Central memory CD4-positive, alpha-beta T cell (primary cell): ENCODE results near the gene CRP.
"Not testable (repeated sequence)": the region's sequence is repeated elsewhere in the genome, so short reads cannot be mapped to it uniquely, and the experiment has no call there.

ENCODE experiments used
- DNase-seq: peaks from one replicate; pipeline ENCODE4 v3.0.0; 2022
- total RNA-seq, 3 experiments: gene quantifications; one replicate each; lab custom pipeline; 2026; lab: John Stamatoyannopoulos, UW

CRP gene
- total RNA-seq: 0 reads per million in 3 experiments

GRCh38 chr1:159714529-159714928 lies at the start of gene CRP:
Gene CRP, minus strand, starts transcription at chr1:159714589. Its CDS starts 104 bp downstream, at chr1:159714485.
- DNase-seq: no peak

GRCh38 chr1:159763686-159764085 lies 49.3 kb upstream of the CRP start:
- no peak for DNase-seq

- DNase-seq: no peak
Measured at GRCh38 chr1:159756397-159756796, 42.0 kb upstream of the CRP start.

DNA sequence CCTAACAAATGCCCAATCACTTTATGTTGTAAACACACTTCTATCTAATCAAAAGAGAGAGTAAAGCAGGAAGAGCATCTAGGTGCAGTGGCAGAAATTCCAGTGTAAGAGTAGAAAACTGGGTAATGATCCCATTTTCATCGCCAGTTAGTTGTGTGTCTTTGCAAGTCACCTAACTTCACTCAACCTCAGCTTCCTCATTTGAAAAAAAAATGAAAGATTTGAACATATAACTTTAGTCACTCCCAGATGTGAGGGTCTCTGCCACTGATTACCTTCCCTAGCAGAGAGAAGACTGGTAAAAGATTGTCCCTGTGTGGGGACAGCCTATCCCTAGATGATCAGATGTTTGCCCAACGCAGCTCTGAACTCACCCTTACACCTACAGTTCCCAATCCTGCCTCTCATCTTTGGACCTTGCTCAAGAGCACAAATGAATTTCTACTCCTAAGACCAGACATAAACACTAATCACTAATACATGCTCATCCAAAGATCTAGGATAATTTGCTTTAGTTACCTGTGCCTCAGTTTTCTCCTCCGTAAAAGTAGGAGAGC lies 41.1 kb upstream of the CRP start:
- DNase-seq: no peak

- DNase-seq: no peak
Measured at GRCh38 chr1:159753386-159753785, 39.0 kb upstream of the CRP start.

DNA sequence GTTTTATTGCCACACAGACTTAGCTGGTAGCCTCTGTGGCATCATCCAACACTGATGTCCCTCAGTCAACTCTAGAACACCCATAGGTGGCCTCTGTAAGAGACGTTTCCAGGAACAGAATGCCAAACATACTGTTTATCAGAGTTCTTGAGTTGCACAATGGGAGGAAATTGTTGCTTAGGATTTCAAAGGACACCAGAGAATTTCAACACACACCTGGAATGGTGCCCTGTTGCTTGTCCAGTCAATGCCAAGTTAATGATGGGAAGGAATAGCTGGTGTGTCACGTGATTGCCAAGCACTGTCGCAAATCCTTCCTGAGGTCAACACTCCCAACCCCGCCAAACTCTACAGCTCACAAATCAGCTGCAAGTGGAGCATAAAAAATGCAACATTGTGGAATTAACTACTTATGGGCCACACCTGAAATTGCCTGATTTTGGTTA lies 37.8 kb upstream of the CRP start:
- DNase-seq: no peak

- no peak for DNase-seq
Measured at GRCh38 chr1:159751031-159751430, 36.6 kb upstream of the CRP start.

DNA sequence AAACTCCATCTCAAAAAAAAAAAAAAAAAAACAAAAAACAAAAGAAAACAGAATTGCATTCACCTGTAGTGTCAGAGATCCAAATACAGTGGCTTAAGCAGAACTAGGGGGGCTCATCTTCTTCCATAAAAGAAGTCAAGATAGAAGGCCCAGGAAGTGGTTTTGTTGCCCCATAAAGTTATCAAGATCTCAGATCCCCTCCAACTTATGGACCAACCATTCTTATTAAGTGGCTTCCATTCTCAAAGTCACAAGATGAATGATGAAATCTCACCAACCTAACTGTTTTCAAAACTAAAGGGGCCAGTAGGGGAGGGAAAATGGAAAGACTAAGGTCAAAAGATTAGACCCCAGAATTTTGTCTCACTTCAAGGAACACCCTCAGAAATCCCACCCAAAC lies 36.2 kb upstream of the CRP start:
- no peak for DNase-seq

DNA sequence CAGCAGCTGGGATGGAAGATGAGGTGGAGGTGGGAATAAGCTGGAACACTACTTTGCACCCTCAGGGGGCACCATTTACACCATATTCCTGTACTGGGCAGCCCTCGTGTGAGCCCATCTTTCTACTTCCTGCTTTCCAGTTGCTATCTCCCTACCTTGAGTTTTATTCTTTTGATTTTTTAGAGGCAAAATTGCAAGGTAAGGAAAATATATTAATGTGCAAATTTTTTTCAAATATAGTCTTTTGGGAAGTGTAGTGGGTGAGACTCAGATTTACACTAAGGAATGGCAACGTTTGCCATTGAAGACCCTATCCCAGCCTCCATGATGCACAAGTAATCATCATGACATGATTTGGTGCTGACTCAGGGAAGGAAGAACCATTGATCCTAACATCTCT lies 35.2 kb upstream of the CRP start:
- no peak for DNase-seq

DNA sequence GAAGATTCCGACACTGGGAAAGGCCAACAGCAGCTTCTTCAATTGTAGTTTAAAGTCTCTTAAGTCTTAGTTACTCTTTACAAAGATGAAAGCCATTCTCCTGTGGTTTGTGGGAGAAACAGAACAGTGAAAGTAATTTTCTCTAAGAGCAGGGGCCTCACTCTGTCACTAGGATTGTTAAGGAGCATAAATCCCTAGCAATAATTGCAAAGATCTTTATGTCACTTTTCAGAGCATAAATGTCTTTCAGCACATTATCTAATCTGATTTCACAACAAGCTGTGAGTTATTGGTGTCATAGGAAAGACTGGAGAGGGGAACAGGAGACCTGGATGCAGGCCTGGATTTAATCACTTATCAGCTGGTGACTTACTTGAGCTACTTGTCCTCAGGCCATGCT lies 34.0 kb upstream of the CRP start:
- DNase-seq: no peak

GRCh38 chr1:159746666-159747065 lies 32.3 kb upstream of the CRP start:
- no peak for DNase-seq

DNA sequence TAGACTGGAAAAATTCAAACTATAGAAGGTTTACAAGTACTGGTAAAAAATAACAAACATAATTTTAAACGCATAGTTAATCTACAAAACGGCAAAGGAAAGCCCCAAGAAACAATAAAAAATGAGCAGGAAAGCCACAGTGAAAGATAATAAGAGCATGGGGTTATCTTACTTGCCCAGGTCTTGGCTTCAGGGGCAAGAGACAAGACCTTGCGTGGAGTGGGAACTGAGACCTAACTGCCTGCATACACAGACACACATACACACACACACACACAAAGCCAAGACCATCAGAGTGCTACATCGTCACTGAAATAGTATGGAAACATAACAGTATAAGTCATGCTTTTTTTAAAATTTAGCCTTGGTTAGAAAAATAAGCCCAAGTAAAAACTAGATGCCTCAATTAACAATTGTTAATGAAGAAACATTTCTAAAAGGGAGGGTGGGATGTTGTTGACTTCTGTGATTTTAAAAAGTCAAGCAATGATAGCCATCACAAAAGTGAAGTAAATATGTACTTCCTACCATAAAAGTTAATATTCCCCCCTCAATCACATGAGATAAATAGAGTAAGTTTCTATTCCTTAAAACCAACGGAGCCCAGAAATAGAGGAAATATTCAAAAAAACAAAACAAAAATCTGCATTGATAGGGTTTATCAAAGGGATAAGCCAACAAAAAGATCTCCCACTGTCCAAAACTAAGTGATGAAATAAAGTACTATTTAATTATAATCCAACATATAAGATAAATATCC lies 29.4 kb upstream of the CRP start:
- no peak for DNase-seq

GRCh38 chr1:159737238-159737916 lies 23.0 kb upstream of the CRP start:
- no peak for DNase-seq

- not testable (repeated sequence) for DNase-seq
Measured at GRCh38 chr1:159723188-159723587, 8.8 kb upstream of the CRP start.

- DNase-seq: no peak
Measured at GRCh38 chr1:159719990-159720389, 5.6 kb upstream of the CRP start.

GRCh38 chr1:159715855-159716254 lies 1.5 kb upstream of the CRP start:
- DNase-seq: no peak

DNA sequence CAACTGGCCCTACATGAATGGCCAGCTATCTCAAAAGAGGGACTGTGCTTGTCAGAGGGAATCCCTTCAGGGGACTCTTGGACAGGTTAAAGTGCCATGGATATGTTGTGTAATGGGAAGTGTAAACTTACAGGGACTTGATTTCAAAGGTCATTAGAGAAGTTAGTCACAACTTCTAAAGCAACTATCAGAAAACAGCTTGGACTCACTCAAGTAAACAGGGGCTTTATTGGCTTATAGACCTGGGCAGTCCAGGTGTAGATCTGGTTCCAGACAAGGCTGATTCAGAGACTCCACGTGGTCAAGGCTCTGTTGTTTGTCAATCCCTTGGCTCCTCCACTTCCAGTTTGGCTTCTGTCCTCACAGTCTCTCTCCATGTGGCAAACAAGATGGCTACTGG lies 2.3 kb downstream of the CRP start:
- DNase-seq: no peak

GRCh38 chr1:159707472-159708260 lies 6.7 kb downstream of the CRP start:
- DNase-seq: no peak

- no peak for DNase-seq
Measured at GRCh38 chr1:159705904-159706256, 8.5 kb downstream of the CRP start.

DNA sequence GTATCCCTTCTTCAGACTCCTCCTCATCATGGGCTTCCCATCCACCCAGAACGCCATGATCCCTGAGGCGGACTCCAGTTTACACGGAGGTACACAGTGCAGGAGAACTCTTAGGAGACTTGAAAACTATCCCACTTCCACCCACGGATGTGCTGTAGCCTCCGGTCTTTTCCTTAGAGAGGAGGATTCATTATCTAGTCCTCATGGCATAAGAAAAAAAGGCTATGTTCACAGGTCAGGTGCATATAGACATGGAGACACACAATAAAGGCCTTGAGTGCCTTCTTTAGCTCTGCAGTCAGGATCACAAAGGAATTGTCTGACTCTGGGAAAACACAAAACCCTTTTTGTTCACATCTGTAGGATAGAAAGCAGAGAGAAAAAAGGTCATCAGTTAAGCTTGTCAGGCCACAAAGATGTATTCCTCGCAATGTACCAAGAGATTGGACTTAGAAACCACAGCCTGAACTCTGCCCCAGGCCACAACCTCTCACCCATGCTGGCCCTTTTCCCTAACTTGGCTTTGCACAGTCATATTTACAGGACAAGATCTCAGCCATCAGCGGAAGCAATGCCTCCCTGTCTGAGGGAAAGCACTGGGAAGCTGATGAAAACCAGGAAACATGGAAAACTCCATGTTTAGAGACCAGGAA lies 9.0 kb downstream of the CRP start:
- DNase-seq: no peak

DNA sequence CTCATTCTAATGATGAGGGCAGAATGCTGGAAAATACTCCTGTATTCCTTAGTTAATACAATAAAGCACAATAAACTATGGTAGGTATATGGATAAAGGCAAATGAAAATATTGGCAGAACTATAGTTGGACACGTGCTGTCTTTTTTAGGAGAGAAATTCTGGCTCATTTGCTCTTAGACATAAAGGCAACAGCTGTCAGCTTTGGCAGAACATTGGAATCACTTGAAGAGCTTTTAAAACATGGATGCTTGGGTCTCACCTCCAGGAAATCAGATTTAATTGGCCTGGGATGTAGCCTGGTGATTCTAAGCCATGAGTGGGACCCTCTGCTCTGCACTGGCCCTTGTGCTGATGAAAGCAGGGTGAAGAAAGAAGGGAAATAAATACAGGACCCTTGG lies 9.9 kb downstream of the CRP start:
- DNase-seq: no peak

- DNase-seq: no peak
Measured at GRCh38 chr1:159700312-159700711, 14.1 kb downstream of the CRP start.

DNA sequence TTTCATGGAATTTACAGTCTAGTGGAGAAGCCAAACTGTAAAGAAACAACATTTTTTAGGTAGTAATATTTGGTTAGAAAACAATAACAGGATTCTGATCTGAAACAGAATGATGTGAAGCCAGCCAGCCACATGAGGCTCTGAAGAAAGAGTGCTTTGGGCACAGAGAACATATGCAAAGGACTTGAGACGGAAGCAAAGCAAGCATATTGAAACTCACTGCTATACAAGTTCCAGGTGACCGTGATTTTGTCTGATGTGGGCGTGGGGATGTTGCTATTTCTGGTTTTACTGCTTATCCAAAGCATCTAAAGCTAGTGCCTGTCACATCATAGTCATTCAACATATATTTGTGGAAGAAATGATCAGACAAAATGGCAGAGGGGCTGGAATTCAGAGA lies 14.7 kb downstream of the CRP start:
- DNase-seq: no peak
